Upper lobe of right lung (tissue), 1 donor: ENCODE data around the gene PRKCA. TPM values are rescaled to one million over a fixed set of nuclear protein-coding genes. Genes with fewer than 3 reads are reported as not detected.

Source experiments
- ATAC-seq: fragments of 200-7000 bp; cut with Tn5 transposase; one replicate; pipeline ENCODE4 v1.9.1; 2020; ENCODE audit warnings: mild to moderate bottlenecking, moderate library complexity
- DNase-seq: peaks from one replicate; pipeline ENCODE4 v3.0.0-alpha.2; 2020
- H3K27ac ChIP-seq: fragments of 200-600 bp; one replicate; pipeline ENCODE4 v1.8.0; 2022
- H3K27me3 ChIP-seq: fragments of 200-600 bp; one replicate; pipeline ENCODE4 v1.8.0; 2022; ENCODE audit warnings: mild to moderate bottlenecking
- H3K36me3 ChIP-seq: fragments of 200-600 bp; one replicate; pipeline ENCODE4 v1.8.0; 2022
- H3K4me1 ChIP-seq: fragments of 200-600 bp; one replicate; pipeline ENCODE4 v1.8.0; 2022
- H3K4me3 ChIP-seq: fragments of 200-600 bp; one replicate; pipeline ENCODE4 v1.8.0; 2022; ENCODE audit warnings: mild to moderate bottlenecking
- H3K9me3 ChIP-seq: fragments of 200-600 bp; one replicate; pipeline ENCODE4 v1.8.0; 2022
- CTCF ChIP-seq: fragments of 200-600 bp; IDR thresholded peaks from one replicate; pipeline ENCODE4 v1.8.0; 2022; ENCODE audit warnings: antibody characterized with exemption
- intact Hi-C: fragments of 100-400 bp; cut with DNase I; formaldehyde crosslinking; loops from one replicate; pipeline ENCODE4 v1.11.0; 2022
- total RNA-seq: library from RNA; stranded (reverse); fragmentation: NEBNext Ultra II Directional; extraction: Animal tissue kit (Norgen Biotek cat#: 25700); gene quantifications from one replicate; pipeline ENCODE4 v1.2.1, GENCODE V29; 2021
- donor health status: DM: no; HTN: yes; CAD: no; lungs with severe emphysema.

Gene PRKCA
- total RNA-seq, 1 donor from 2014 or later = 43.4 TPM

- intact Hi-C loops = no loop called here
- no peak for TF ChIP-seq CTCF
- H3K4me3 ChIP-seq = no peak overlapping the region
- no peak for DNase-seq
- no peaks in the 10 kb centered on the region for H3K9me3 ChIP-seq
- H3K4me1 ChIP-seq = no peaks in the 10 kb centered on the region
- ATAC-seq = no peak
- H3K36me3 ChIP-seq = no peaks in the 10 kb centered on the region
- no peak overlapping the region for H3K27ac ChIP-seq
- H3K27me3 ChIP-seq = no peaks in the 10 kb centered on the region
Measured at GRCh38 chr17:66760324-66760723, 457.9 kb downstream of the PRKCA start.

GRCh38 chr17:66762276-66762675, 459.9 kb downstream of the PRKCA start:
- Histone ChIP-seq H3K9me3 (no peaks in the 10 kb centered on the region), H3K4me3 (no peak overlapping the region), H3K36me3 (no peaks in the 10 kb centered on the region), H3K27ac (no peak overlapping the region), H3K27me3 (no peaks in the 10 kb centered on the region), H3K4me1 (no peaks in the 10 kb centered on the region)
- ATAC-seq (no peak), DNase-seq (no peak)
- intact Hi-C loops = no loop called here
- no peak for TF ChIP-seq CTCF

- Histone ChIP-seq H3K9me3 (no peaks in the 10 kb centered on the region), H3K4me3 (no peak overlapping the region), H3K4me1 (no peaks in the 10 kb centered on the region), H3K36me3 (no peaks in the 10 kb centered on the region), H3K27me3 (no peaks in the 10 kb centered on the region), H3K27ac (no peak overlapping the region)
- ATAC-seq = no peak
- no peak for DNase-seq
- TF ChIP-seq CTCF = no peak
- intact Hi-C loops = no loop called here
Measured at GRCh38 chr17:66763056-66763455, 460.6 kb downstream of the PRKCA start.

- ATAC-seq (no peak), DNase-seq (no peak)
- H3K27ac ChIP-seq = no peak overlapping the region
- H3K9me3 ChIP-seq = no peaks in the 10 kb centered on the region
- TF ChIP-seq CTCF = no peak
- no peaks in the 10 kb centered on the region for H3K36me3 ChIP-seq
- no peaks in the 10 kb centered on the region for H3K27me3 ChIP-seq
- intact Hi-C loops = no loop called here
- H3K4me1 ChIP-seq = no peaks in the 10 kb centered on the region
- no peak overlapping the region for H3K4me3 ChIP-seq
Measured at GRCh38 chr17:66764506-66764905, 462.1 kb downstream of the PRKCA start.

GRCh38 chr17:66767154-66767933, 464.9 kb downstream of the PRKCA start:
- DNase-seq (no peak), ATAC-seq (no peak)
- Histone ChIP-seq H3K4me3 (no peak overlapping the region), H3K27ac (no peak overlapping the region), H3K4me1 (no peaks in the 10 kb centered on the region), H3K27me3 (no peaks in the 10 kb centered on the region), H3K36me3 (no peaks in the 10 kb centered on the region), H3K9me3 (no peaks in the 10 kb centered on the region)
- no peak for TF ChIP-seq CTCF
- intact Hi-C loops = no loop called here
